WERI-Rb-1 (cell line): ENCODE measurements around the gene GAPVD1.

Experiments used
- DNase-seq: peaks from one replicate; pipeline ENCODE4 v3.0.0-alpha.2; 2020
- H3K27ac ChIP-seq: fragments of 250-450 bp; sonication (Bioruptor Pico); 2 replicates; pipeline ENCODE4 v1.5.1; 2020; ENCODE audit warnings: mild to moderate bottlenecking, moderate library complexity
- H3K27me3 ChIP-seq: fragments of 250-450 bp; sonication (Bioruptor Pico); 2 replicates; pipeline ENCODE4 v1.5.1; 2021; ENCODE audit warnings: mild to moderate bottlenecking, low read depth, moderate library complexity; ENCODE audit not compliant: insufficient read depth, severe bottlenecking
- H3K36me3 ChIP-seq: fragments of 250-450 bp; sonication (Bioruptor Pico); 2 replicates; pipeline ENCODE4 v1.5.1; 2020; ENCODE audit warnings: mild to moderate bottlenecking, moderate library complexity
- H3K4me3 ChIP-seq: 2 replicates; pipeline ENCODE4 v1.5.1; 2011; ENCODE audit warnings: low read depth, mild to moderate bottlenecking, control low read depth, low read length
- H3K9me3 ChIP-seq: fragments of 250-450 bp; sonication (Bioruptor Pico); 2 replicates; pipeline ENCODE4 v1.5.1; 2021; ENCODE audit warnings: mild to moderate bottlenecking, moderate library complexity; ENCODE audit not compliant: severe bottlenecking
- CTCF ChIP-seq: IDR thresholded peaks from 2 replicates; pipeline ENCODE4 v1.5.1; 2011; ENCODE audit warnings: low read depth, mild to moderate bottlenecking, control low read depth, inconsistent platforms, low read length

GAPVD1 gene

GRCh38 chr9:125405938-125406809 is 144.5 kb downstream of the GAPVD1 start:
- Histone ChIP-seq H3K27ac (no peak overlapping the region), H3K36me3 (no peaks in the 10 kb centered on the region), H3K4me3 (no peak overlapping the region), H3K9me3 (peaks cover 2% of the 10 kb centered on the region), H3K27me3 (no peaks in the 10 kb centered on the region)
- no peak for TF ChIP-seq CTCF
- DNase-seq = no peak

GRCh38 chr9:125406810-125407087 is 145.1 kb downstream of the GAPVD1 start:
- no peak for TF ChIP-seq CTCF
- Histone ChIP-seq H3K27me3 (no peaks in the 10 kb centered on the region), H3K36me3 (no peaks in the 10 kb centered on the region), H3K27ac (no peak overlapping the region), H3K9me3 (peaks cover 2% of the 10 kb centered on the region), H3K4me3 (no peak overlapping the region)
- no peak for DNase-seq

- peak overlapping the region; percentile 82 for H3K27ac ChIP-seq
- no peaks in the 10 kb centered on the region for H3K36me3 ChIP-seq
- peaks cover 2% of the 10 kb centered on the region for H3K9me3 ChIP-seq
- no peak for TF ChIP-seq CTCF
- H3K4me3 ChIP-seq = peak overlapping the region; percentile 60
- H3K27me3 ChIP-seq = no peaks in the 10 kb centered on the region
- peak; percentile 44 for DNase-seq
Measured at GRCh38 chr9:125407432-125407973, 145.9 kb downstream of the GAPVD1 start.

- DNase-seq = peak; percentile 90
- no peaks in the 10 kb centered on the region for H3K27me3 ChIP-seq
- no peaks in the 10 kb centered on the region for H3K36me3 ChIP-seq
- peak; percentile 96 for TF ChIP-seq CTCF
- H3K9me3 ChIP-seq = peaks cover 2% of the 10 kb centered on the region
- peak overlapping the region; percentile 82 for H3K27ac ChIP-seq
- peak overlapping the region; percentile 60 for H3K4me3 ChIP-seq
Measured at GRCh38 chr9:125407974-125408900, 146.6 kb downstream of the GAPVD1 start.

- Histone ChIP-seq H3K4me3 (no peak overlapping the region), H3K27ac (no peak overlapping the region), H3K36me3 (no peaks in the 10 kb centered on the region), H3K27me3 (no peaks in the 10 kb centered on the region), H3K9me3 (peaks cover 2% of the 10 kb centered on the region)
- 0 out of 2 replicates have a peak, but pooled peaks have one; percentile 11 for TF ChIP-seq CTCF
- DNase-seq = peak; percentile 39
Measured at GRCh38 chr9:125409217-125409636, 147.6 kb downstream of the GAPVD1 start.
